OCI-LY7 (cell line): ENCODE data around the gene C2CD3. TPM values are rescaled to one million over a fixed set of nuclear protein-coding genes. Genes with fewer than 3 reads are reported as not detected.

Source experiments
- BruUV-seq: library from RNA; stranded (reverse); fragments of 400-500 nt; replicated peaks from 2 replicates; lab custom pipeline; 2021; lab: Mats Ljungman, UMichigan
- CTCF ChIA-PET: fragments of 300-600 bp; sonication (Branson Sonifier 250); formaldehyde crosslinking; loops from one replicate; lab custom pipeline; 2022; ENCODE audit warnings: antibody characterized with exemption; ENCODE audit not compliant: unreplicated experiment; lab: Charles Lee
- POLR2A ChIA-PET: fragments of 300-600 bp; sonication (Branson Sonifier 250); formaldehyde crosslinking; loops from one replicate; lab custom pipeline; 2022; ENCODE audit warnings: antibody characterized with exemption; lab: Charles Lee
- DNase-seq: peaks from one replicate; pipeline ENCODE4 v3.0.0-alpha.2; 2015; ENCODE audit warnings: low spot score
- H2AFZ ChIP-seq: fragments of 200-600 bp; sonication (generic), shearing (Covaris generic); 2 replicates; pipeline ENCODE4 v1.6.1; 2014; ENCODE audit warnings: mild to moderate bottlenecking, antibody characterized with exemption, low read length, moderate library complexity
- H3K27ac ChIP-seq: fragments of 200-600 bp; sonication (generic); 2 replicates; pipeline ENCODE4 v1.5.1; 2014; ENCODE audit warnings: mixed run types, low read depth, mild to moderate bottlenecking, moderate library complexity, low read length, inconsistent platforms; ENCODE audit not compliant: poor library complexity, severe bottlenecking
- H3K36me3 ChIP-seq: fragments of 200-600 bp; sonication (generic); 2 replicates; pipeline ENCODE4 v1.6.1; 2014; ENCODE audit warnings: mild to moderate bottlenecking, antibody characterized with exemption, low read length, moderate library complexity, mixed read lengths; ENCODE audit not compliant: insufficient read depth
- H3K4me1 ChIP-seq: fragments of 200-600 bp; sonication (generic); 2 replicates; pipeline ENCODE4 v1.5.1; 2014; ENCODE audit warnings: mild to moderate bottlenecking, low read length; ENCODE audit not compliant: insufficient read depth, poor library complexity, severe bottlenecking
- H3K4me2 ChIP-seq: fragments of 200-600 bp; sonication (generic); 2 replicates; pipeline ENCODE4 v1.6.1; 2014; ENCODE audit warnings: mild to moderate bottlenecking, low read length
- H3K4me3 ChIP-seq: fragments of 200-600 bp; sonication (generic); 2 replicates; pipeline ENCODE4 v1.5.1; 2014; ENCODE audit warnings: mild to moderate bottlenecking, low read depth, low read length; ENCODE audit not compliant: poor library complexity, severe bottlenecking
- H3K79me2 ChIP-seq: fragments of 200-600 bp; sonication (generic); 2 replicates; pipeline ENCODE4 v1.6.1; 2016; ENCODE audit warnings: low read depth, mild to moderate bottlenecking, low read length, moderate library complexity, mixed read lengths; ENCODE audit not compliant: insufficient read depth
- H3K9me2 ChIP-seq: fragments of 200-600 bp; sonication (generic); 2 replicates; pipeline ENCODE4 v1.6.1; 2016; ENCODE audit warnings: mild to moderate bottlenecking, low read length, mixed read lengths; ENCODE audit not compliant: insufficient read depth
- H3K9me3 ChIP-seq: fragments of 200-600 bp; sonication (generic); 2 replicates; pipeline ENCODE4 v1.6.1; 2014; ENCODE audit warnings: mild to moderate bottlenecking, mixed run types, low read length, mixed read lengths
- H4K20me1 ChIP-seq: fragments of 200-600 bp; sonication (generic); 2 replicates; pipeline ENCODE4 v1.6.1; 2014; ENCODE audit warnings: mild to moderate bottlenecking, antibody characterized with exemption, low read length, moderate library complexity, mixed read lengths; ENCODE audit not compliant: insufficient read depth
- EZH2phosphoT487 ChIP-seq: fragments of 200-600 bp; sonication (generic); IDR thresholded peaks from 2 replicates; pipeline ENCODE4 v1.6.1; 2018; ENCODE audit warnings: low read depth, borderline replicate concordance, mild to moderate bottlenecking, mixed run types, antibody characterized with exemption, low read length, moderate library complexity, mixed read lengths
- intact Hi-C: fragments of 100-400 bp; cut with micrococcal nuclease; formaldehyde crosslinking; loops from one replicate; pipeline ENCODE4 v1.10.0; 2022; ENCODE audit not compliant: unreplicated experiment
- total RNA-seq, 2 experiments: library from RNA; depleted of rRNA in 1 of 2; stranded (reverse); fragments of >200 nt in 1 of 2; shearing (Covaris generic) in 1 of 2; gene quantifications; 2 replicates each; pipeline ENCODE4 v1.2.3, GENCODE V29; 2014 to 2022
- TF ChIP-seq, protein P1 (sequence below): fragments of 200-600 bp; sonication (generic); conservative IDR thresholded peaks from 2 replicates; pipeline ENCODE4 v1.5.1; 2014; ENCODE audit warnings: mild to moderate bottlenecking, antibody characterized with exemption, low read length, moderate library complexity, mixed read lengths

The C2CD3 gene
- total RNA-seq, 2 experiments from 2014 or later = 29.2 to 32.1 TPM

DNA sequence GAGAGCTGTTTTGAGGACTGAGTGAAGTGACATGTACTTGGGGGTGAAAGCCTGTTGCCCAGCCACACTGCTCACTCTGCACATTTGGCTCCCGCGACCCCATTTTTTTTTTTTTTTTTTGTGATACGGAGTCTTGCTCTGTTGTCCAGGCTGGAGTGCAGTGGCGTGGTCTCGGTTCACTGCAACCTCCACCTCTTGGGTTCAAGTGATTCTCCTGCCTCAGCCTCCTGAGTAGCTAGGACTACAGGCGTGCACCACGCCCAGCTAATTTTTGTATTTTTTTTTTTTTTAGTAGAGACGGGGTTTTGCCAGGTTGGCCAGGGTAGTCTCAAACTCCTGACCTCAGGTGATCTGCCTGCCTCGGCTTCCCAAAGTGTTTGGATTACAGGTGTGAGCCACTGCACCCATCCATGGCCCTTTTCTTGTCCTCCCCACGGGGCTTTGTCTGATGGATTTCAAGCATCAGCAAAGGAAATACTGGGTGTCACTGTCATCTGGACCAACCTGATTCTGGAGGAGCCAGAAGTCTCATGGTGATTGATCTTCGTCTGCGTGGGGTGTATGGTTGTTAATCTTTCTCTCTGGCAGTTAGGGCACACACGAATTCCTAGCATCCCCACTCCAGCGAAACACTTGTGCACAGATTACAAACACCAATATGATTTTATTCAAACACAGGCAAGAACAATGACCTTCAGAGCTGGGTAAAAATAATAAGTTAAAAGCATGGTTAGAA, 158.6 kb downstream of the C2CD3 start:
- BruUV-seq = no TSS peak
- no peak overlapping the region for H3K4me3 ChIP-seq

DNA sequence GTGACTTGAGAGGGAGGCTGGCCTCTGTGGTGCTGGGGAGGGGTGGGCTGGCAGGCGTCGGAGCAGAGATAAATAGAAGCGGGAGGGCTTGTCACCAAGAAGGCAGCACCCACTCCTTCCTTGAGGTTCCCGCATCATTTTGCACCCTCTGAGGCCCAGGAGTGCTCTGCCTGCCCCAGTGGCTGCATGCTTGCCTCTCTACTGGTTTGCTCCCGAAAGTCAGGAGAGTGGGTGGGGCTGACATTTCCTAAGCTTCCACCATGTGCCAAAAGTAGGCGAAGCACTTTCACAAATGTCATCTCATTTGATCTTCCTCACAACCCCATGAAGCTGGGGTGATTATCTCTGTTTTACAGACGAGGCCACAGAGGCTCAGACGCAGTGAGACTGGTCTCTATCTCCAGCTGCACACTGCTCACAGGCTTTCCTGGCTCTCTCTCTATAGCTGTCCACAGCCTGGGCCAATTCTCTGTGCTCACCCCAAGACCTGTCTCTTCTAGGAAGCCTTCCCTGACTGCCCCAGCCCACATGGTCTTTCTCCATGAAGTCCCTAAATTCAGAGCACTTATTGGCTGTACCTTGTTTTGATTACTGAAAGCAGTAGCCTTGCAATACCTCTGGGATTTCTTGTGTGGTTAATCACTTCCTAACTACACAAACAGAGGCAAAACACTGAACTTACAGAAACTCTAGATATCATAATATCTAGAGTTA, 159.3 kb downstream of the C2CD3 start:
- ChIA-PET POLR2A (interaction anchor here (0.7 to 1.4 kb wide), 3 partner anchors 9 to 1128 kb away, joined by 3 to 4 read pairs (median 3); no protein-coding TSS in a partner anchor), CTCF (no interaction called here)
- Histone ChIP-seq H3K27ac (no peak overlapping the region), H3K9me2 (no peaks in the 10 kb centered on the region), H2AFZ (no peak overlapping the region), H3K36me3 (no peaks in the 10 kb centered on the region), H3K4me3 (no peak overlapping the region), H3K9me3 (no peaks in the 10 kb centered on the region), H3K4me2 (no peak overlapping the region), H4K20me1 (no peaks in the 10 kb centered on the region), H3K4me1 (peaks cover 37% of the 10 kb centered on the region), H3K79me2 (no peaks in the 10 kb centered on the region)
- DNase-seq = no peak
- TF ChIP-seq, protein P1, sequence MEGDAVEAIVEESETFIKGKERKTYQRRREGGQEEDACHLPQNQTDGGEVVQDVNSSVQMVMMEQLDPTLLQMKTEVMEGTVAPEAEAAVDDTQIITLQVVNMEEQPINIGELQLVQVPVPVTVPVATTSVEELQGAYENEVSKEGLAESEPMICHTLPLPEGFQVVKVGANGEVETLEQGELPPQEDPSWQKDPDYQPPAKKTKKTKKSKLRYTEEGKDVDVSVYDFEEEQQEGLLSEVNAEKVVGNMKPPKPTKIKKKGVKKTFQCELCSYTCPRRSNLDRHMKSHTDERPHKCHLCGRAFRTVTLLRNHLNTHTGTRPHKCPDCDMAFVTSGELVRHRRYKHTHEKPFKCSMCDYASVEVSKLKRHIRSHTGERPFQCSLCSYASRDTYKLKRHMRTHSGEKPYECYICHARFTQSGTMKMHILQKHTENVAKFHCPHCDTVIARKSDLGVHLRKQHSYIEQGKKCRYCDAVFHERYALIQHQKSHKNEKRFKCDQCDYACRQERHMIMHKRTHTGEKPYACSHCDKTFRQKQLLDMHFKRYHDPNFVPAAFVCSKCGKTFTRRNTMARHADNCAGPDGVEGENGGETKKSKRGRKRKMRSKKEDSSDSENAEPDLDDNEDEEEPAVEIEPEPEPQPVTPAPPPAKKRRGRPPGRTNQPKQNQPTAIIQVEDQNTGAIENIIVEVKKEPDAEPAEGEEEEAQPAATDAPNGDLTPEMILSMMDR = no peak
- TF ChIP-seq EZH2phosphoT487 = no peak
- intact Hi-C loops = no loop called here
- BruUV-seq = no TSS peak

More for the DNA sequence above, 158.6 kb downstream of the C2CD3 start:
- no peak overlapping the region for H2AFZ ChIP-seq
- no peak overlapping the region for H3K4me2 ChIP-seq
- intact Hi-C loops = no loop called here
- no peaks in the 10 kb centered on the region for H4K20me1 ChIP-seq
- ChIA-PET POLR2A (interaction anchor here (0.7 to 1.4 kb wide), 4 partner anchors 10 to 1129 kb away, joined by 3 to 5 read pairs (median 4); no protein-coding TSS in a partner anchor), CTCF (no interaction called here)
- H3K27ac ChIP-seq = no peak overlapping the region
- peaks cover 37% of the 10 kb centered on the region for H3K4me1 ChIP-seq
- no peak for TF ChIP-seq EZH2phosphoT487
- TF ChIP-seq, protein P1 = no peak
- no peaks in the 10 kb centered on the region for H3K36me3 ChIP-seq
- H3K79me2 ChIP-seq = no peaks in the 10 kb centered on the region
- no peaks in the 10 kb centered on the region for H3K9me3 ChIP-seq
- no peak for DNase-seq
- no peaks in the 10 kb centered on the region for H3K9me2 ChIP-seq
